DOHH2 (cell line): ENCODE data around the gene PACRG.

Experiments used
- CTCF ChIP-seq: fragments of 200-600 bp; sonication (generic); IDR thresholded peaks from one replicate; pipeline ENCODE4 v1.5.1; 2014; ENCODE audit warnings: antibody characterized with exemption, mild to moderate bottlenecking, low read depth, low read length; ENCODE audit not compliant: poor library complexity, severe bottlenecking
- EZH2phosphoT487 ChIP-seq: fragments of 200-600 bp; sonication (generic); IDR thresholded peaks from 2 replicates; pipeline ENCODE4 v1.6.1; 2017; ENCODE audit warnings: borderline replicate concordance, mild to moderate bottlenecking, antibody characterized with exemption, low read length, moderate library complexity, mixed read lengths

GRCh38 chr6:163261361-163261760 lies 533.6 kb downstream of the PACRG start:
- TF ChIP-seq EZH2phosphoT487 (no peak), CTCF (no peak)
